GM12878 (cell line): Measurements from ENCODE around the gene NOP10. TPM values are rescaled to one million over a fixed set of nuclear protein-coding genes. Genes with fewer than 3 reads are reported as not detected.
A peak's percentile ranks its signal among the peaks of the same experiment; 100 is the strongest.

Experiments
- ATAC-seq: fragments of 200-7000 bp; cut with Tn5 transposase; 3 replicates; pipeline ENCODE4 v1.9.1; 2020; ENCODE audit warnings: mild to moderate bottlenecking, moderate library complexity
- BruUV-seq: library from RNA; stranded (reverse); fragments of 400-500 nt; replicated peaks from 2 replicates; lab custom pipeline; 2021; lab: Mats Ljungman, UMichigan
- CTCF ChIA-PET: fragments of 300-600 bp; sonication (Branson Sonifier 250); formaldehyde crosslinking; extraction: SDS; loops from one replicate; lab custom pipeline; 2021; ENCODE audit warnings: inconsistent platforms; lab: Yijun Ruan, JAX
- POLR2A ChIA-PET: fragments of 350-600 bp; formaldehyde crosslinking; extraction: SDS; loops from one replicate; lab custom pipeline; 2021; ENCODE audit warnings: inconsistent platforms; lab: Charles Lee
- RAD21 ChIA-PET: fragments of 300-600 bp; sonication (Branson Sonifier 250); formaldehyde crosslinking; loops from one replicate; lab custom pipeline; 2023; ENCODE audit warnings: antibody characterized with exemption; ENCODE audit not compliant: unreplicated experiment; lab: Charles Lee
- SMC1A ChIA-PET: fragments of 300-600 bp; sonication (Branson Sonifier 250); formaldehyde crosslinking; loops from one replicate; lab custom pipeline; 2023; ENCODE audit not compliant: unreplicated experiment, uncharacterized antibody; lab: Charles Lee
- DNase-seq: peaks from one replicate; pipeline ENCODE4 v3.0.0-alpha.2; 2011; ENCODE audit warnings: low read depth, low spot score
- FAIRE-seq: peaks from 3 replicates; lab custom pipeline; 2011; peaks lifted over from hg19 to GRCh38; lab: Jason Lieb, UNC
- H2AFZ ChIP-seq: 2 replicates; pipeline ENCODE4 v1.6.0; 2011; ENCODE audit warnings: low read depth, low read length, control low read depth; ENCODE audit not compliant: control insufficient read depth
- H3K27ac ChIP-seq: 2 replicates; pipeline ENCODE4 v1.5.1; 2011; ENCODE audit warnings: control low read depth; ENCODE audit not compliant: control insufficient read depth, insufficient read depth
- H3K27me3 ChIP-seq, 2 experiments: replicated peaks in 1 of 2; 2 replicates each; pipeline versions ENCODE4 v1.6.0 to v1.6.1; 2011; ENCODE audit warnings: low read length in 1 of 2; ENCODE audit not compliant: control insufficient read depth in 2 of 2, insufficient read depth in 2 of 2
- H3K36me3 ChIP-seq, 2 experiments: 2 replicates each; pipeline ENCODE4 v1.5.1; 2011; ENCODE audit warnings: low read length in 1 of 2; ENCODE audit not compliant: control insufficient read depth in 2 of 2, insufficient read depth in 2 of 2
- H3K4me1 ChIP-seq: 2 replicates; pipeline ENCODE4 v1.6.1; 2011; ENCODE audit warnings: mild to moderate bottlenecking, low read length, moderate library complexity, mixed read lengths; ENCODE audit not compliant: control insufficient read depth, insufficient read depth
- H3K4me2 ChIP-seq: 2 replicates; pipeline ENCODE4 v1.6.0; 2011; ENCODE audit warnings: control low read depth; ENCODE audit not compliant: control insufficient read depth, insufficient read depth
- H3K4me3 ChIP-seq: fragments of 200-600 bp; sonication (generic); 2 replicates; pipeline ENCODE4 v1.5.1; 2016
- H3K79me2 ChIP-seq: 2 replicates; pipeline ENCODE4 v1.6.0; 2011; ENCODE audit warnings: low read length; ENCODE audit not compliant: control insufficient read depth, insufficient read depth
- H3K9ac ChIP-seq: 2 replicates; pipeline ENCODE4 v1.8.0; 2011; ENCODE audit warnings: low read length, control low read depth, mixed read lengths; ENCODE audit not compliant: control insufficient read depth, insufficient read depth
- H3K9me3 ChIP-seq: replicated peaks from 3 replicates; pipeline ENCODE4 v1.5.1; 2011; ENCODE audit warnings: mild to moderate bottlenecking, low read length; ENCODE audit not compliant: control insufficient read depth, insufficient read depth
- H4K20me1 ChIP-seq: 2 replicates; pipeline ENCODE4 v1.6.0; 2011; ENCODE audit not compliant: control insufficient read depth, insufficient read depth
- ASH2L ChIP-seq: fragments of 300-600, 200-600 bp; sonication (generic); IDR thresholded peaks from 2 replicates; pipeline ENCODE4 v1.6.1; 2017; ENCODE audit warnings: low read depth, mild to moderate bottlenecking, borderline replicate concordance
- CBX5 ChIP-seq: sonication (generic); IDR thresholded peaks from 2 replicates; pipeline ENCODE4 v1.6.1; 2016; ENCODE audit warnings: low read depth, moderate library complexity, mild to moderate bottlenecking, inconsistent platforms
- HDAC6 ChIP-seq: fragments of 200-600 bp; sonication (generic); IDR thresholded peaks from one replicate; pipeline ENCODE4 v1.8.0; 2017; ENCODE audit warnings: antibody characterized with exemption; ENCODE audit not compliant: unreplicated experiment
- IKZF2 ChIP-seq, 2 experiments: fragments of 450-650 bp; IDR thresholded peaks; 2 replicates each; pipeline ENCODE4 v1.6.1; 2017; ENCODE audit warnings: mild to moderate bottlenecking in 2 of 2, moderate library complexity in 2 of 2
- MEF2A ChIP-seq: IDR thresholded peaks from 2 replicates; pipeline ENCODE4 v1.6.1; 2011; ENCODE audit warnings: low read depth, mild to moderate bottlenecking, low read length, moderate library complexity; ENCODE audit not compliant: insufficient read depth
- MLLT1 ChIP-seq: fragments of 450-650 bp; IDR thresholded peaks from 2 replicates; pipeline ENCODE4 v1.6.1; 2016; ENCODE audit warnings: mild to moderate bottlenecking
- RCOR1 ChIP-seq: conservative IDR thresholded peaks from 2 replicates; pipeline ENCODE4 v1.6.1; 2012; ENCODE audit warnings: low read depth, low read length, improper control_type of control experiment
- RUNX3 ChIP-seq: IDR thresholded peaks from 2 replicates; pipeline ENCODE4 v1.6.1; 2012; ENCODE audit warnings: low read length, inconsistent platforms
- WGBS: methylation state at CpG from one replicate; pipeline ENCODE4 v1.1.6; 2016; ENCODE audit warnings: low lambda C conversion rate; ENCODE audit not compliant: insufficient replicate concordance, insufficient coverage; ENCODE audit errors: missing lambda C conversion rate; 5-methylcytosine and 5-hydroxymethylcytosine counted together
- in situ Hi-C: fragments of 300-500 bp; cut with MboI; formaldehyde crosslinking; loops from 9 replicates; pipeline ENCODE4 v1.14.3; 2018; ENCODE audit warnings: mixed read lengths
- intact Hi-C: fragments of 100-400 bp; cut with micrococcal nuclease; formaldehyde crosslinking; loops from one replicate; pipeline ENCODE4 v1.14.2; 2022; ENCODE audit not compliant: unreplicated experiment
- polyA plus RNA-seq, 11 experiments: library from polyadenylated mRNA; depleted of rRNA in 4 of 11; unstranded in 6 of 11; stranded (reverse) in 5 of 11; fragments of >200 nt; fragmentation: Nextera tagmentation in 4 of 11; fragmentation: Illumina TruSeq in 1 of 11; extraction: Ambion mirVana in 4 of 11; extraction: Trizol in 1 of 11; gene quantifications; 1 replicate in 1 of 11; 2 replicates in 10 of 11; pipeline versions ENCODE4 v1.2.1 to v1.2.3, GENCODE V29; 2011 to 2016; ENCODE audit warnings: inconsistent platforms in 2 of 11, missing spikeins in 2 of 11, low read depth in 1 of 11
- total RNA-seq, 4 experiments: library from RNA; depleted of rRNA in 3 of 4; stranded (reverse); fragments of >200 nt in 3 of 4; fragmentation: Illumina TruSeq in 1 of 4; extraction: Trizol in 1 of 4; gene quantifications; 2 replicates each; pipeline versions ENCODE4 v1.2.1 to v1.2.3, GENCODE V29; 2013 to 2021
- TF ChIP-seq, protein P1 (sequence below): IDR thresholded peaks from 2 replicates; pipeline ENCODE4 v1.6.1; 2012; ENCODE audit warnings: low read depth, low read length, improper control_type of control experiment
- TF ChIP-seq, protein P2 (sequence below): IDR thresholded peaks from 2 replicates; pipeline ENCODE4 v1.6.1; 2012; ENCODE audit warnings: low read depth, low read length, improper control_type of control experiment

The NOP10 gene
- total and polyA plus RNA-seq, 10 of the 15 experiments (the other 5 are each of a cell fraction or from before 2014, with no cell fraction given): 225 to 1,778 (median 537) TPM

DNA sequence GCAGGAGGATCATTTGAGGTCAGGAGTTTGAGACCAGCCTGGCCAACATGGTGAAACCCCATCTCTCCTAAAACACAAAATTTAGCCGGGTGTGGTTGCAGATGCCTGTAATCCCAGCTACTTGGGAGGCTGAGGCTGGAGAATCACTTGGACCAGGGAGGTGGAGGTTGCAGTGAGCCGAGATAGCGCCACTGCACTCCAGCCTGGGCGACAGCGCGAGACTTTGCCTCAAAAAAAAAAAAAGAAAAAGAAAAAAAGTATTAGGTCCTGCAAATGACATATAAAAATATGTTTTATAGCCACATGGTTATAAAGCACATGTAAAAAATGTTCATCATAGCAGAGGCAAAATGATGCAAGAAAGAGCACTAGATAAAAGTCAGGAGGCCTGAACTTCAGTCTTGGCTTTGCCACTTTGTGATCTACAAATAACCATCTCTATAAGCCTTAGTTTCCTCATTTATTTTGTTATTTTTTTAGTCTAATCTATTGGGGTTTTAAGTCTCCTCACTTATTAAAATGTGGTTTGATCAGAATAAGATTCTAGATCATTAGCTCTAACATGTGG lies 10.3 kb downstream of the NOP10 start (continued):
- TF ChIP-seq MLLT1 (peak; percentile 94), MEF2A (no peak), HDAC6 (no peak), RCOR1 (no peak)
- TF ChIP-seq, protein P1, sequence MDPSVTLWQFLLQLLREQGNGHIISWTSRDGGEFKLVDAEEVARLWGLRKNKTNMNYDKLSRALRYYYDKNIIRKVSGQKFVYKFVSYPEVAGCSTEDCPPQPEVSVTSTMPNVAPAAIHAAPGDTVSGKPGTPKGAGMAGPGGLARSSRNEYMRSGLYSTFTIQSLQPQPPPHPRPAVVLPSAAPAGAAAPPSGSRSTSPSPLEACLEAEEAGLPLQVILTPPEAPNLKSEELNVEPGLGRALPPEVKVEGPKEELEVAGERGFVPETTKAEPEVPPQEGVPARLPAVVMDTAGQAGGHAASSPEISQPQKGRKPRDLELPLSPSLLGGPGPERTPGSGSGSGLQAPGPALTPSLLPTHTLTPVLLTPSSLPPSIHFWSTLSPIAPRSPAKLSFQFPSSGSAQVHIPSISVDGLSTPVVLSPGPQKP: no peak
- TF ChIP-seq, protein P2, sequence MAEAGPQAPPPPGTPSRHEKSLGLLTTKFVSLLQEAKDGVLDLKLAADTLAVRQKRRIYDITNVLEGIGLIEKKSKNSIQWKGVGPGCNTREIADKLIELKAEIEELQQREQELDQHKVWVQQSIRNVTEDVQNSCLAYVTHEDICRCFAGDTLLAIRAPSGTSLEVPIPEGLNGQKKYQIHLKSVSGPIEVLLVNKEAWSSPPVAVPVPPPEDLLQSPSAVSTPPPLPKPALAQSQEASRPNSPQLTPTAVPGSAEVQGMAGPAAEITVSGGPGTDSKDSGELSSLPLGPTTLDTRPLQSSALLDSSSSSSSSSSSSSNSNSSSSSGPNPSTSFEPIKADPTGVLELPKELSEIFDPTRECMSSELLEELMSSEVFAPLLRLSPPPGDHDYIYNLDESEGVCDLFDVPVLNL: no peak

DNA sequence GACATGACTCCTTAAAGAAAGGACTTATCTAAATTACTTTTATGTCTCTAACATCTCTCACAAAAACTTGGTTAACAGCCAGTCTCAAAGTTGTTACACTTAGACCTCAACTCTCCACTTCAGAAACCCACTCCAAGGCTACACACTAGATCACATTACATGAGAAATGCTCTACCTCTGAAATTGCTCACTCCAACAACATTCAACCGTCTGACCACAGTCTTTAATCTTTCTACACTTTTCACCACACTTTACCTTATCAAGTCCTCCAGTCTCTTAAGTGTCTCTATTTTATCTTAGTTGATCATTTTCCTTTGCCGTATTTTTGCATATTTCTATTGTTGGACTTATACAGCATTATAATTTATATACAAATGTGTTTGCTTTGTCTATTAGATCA lies 11.1 kb downstream of the NOP10 start:
- intact Hi-C loops: no loop called here
- peak overlapping the region; percentile 8 for H3K4me3 ChIP-seq

More for the DNA sequence above, 11.1 kb downstream of the NOP10 start:
- no peaks in the 10 kb centered on the region for H4K20me1 ChIP-seq
- ChIA-PET CTCF (no interaction called here), SMC1A (interaction anchor here (5.4 kb wide), 1 partner anchor 15 kb away, joined by 42 read pairs; no protein-coding TSS in a partner anchor), POLR2A (interaction anchor here (2.8 kb wide), 1 partner anchor 13 kb away, joined by 15 read pairs; no protein-coding TSS in a partner anchor), RAD21 (interaction anchor here (1.3 kb wide), 1 partner anchor 11 kb away, joined by 5 read pairs; no protein-coding TSS in a partner anchor)
- H3K27me3 ChIP-seq: no peaks in the 10 kb centered on the region
- TF ChIP-seq IKZF2 (IDR thresholded peaks at IDR 0.05) (no peak), CBX5 (no peak), RUNX3 (peak; percentile 61), ASH2L (no peak)
- ATAC-seq (peak; percentile 13; the same call in 2 of the 3 replicates), DNase-seq (no peak), FAIRE-seq (no peak)
- no TSS peak for BruUV-seq
- peaks cover 28% of the 10 kb centered on the region for H3K4me1 ChIP-seq
- H3K27ac ChIP-seq: peak overlapping the region; percentile 94
- no peaks in the 10 kb centered on the region for H3K36me3 ChIP-seq
- peak overlapping the region; percentile 67 for H3K4me2 ChIP-seq
- in situ Hi-C loops: no loop called here
- 0 out of 2 replicates have a peak overlapping the region, but pooled peaks have one; percentile 24 for H3K9ac ChIP-seq
- H3K79me2 ChIP-seq: peaks cover 91% of the 10 kb centered on the region
- WGBS: 53% methylated on average over 2 of the region's 2 CpGs
- no peak overlapping the region for H2AFZ ChIP-seq
- no peaks in the 10 kb centered on the region for H3K9me3 ChIP-seq
